Measurements from ENCODE around the gene RNF26. TPM values are rescaled to one million over a fixed set of nuclear protein-coding genes. Genes with fewer than 3 reads are reported as not detected.
A peak's percentile ranks its signal among the peaks of the same experiment; 100 is the strongest.

Gene RNF26
- total RNA-seq, 2 donors from 2014 or later = 5.7 to 9.2 TPM

DNA sequence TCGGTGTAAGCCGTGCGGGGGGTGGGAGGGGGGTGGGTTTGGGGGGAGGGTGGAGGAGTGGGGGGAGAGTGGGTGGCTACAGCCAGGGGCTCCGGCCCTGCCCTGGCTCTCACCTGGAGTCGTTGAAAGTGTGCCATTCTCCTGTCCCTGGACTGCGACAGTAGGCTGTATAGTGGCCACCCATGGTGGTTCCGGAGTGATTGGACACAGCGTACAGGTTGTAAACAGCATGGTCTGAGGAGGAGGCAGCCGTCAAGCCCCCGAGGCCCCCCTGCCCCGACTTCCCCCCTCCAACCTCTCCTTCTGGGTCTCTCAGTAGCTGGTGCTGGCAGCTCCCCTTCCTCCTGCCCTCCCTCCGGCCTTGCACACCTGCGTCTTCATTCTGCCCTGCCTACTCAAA lies 22.7 kb downstream of the RNF26 start:
- Histone ChIP-seq H3K4me1 (peaks cover 32% of the 10 kb centered on the region), H3K27me3 (no peaks in the 10 kb centered on the region), H3K9me3 (no peaks in the 10 kb centered on the region), H3K4me3 (no peak overlapping the region), H3K36me3 (replicated peaks in 1 of 2; ENCODE audit: insufficient read depth in 1 of 2, low read depth in 2 of 2) (peaks cover 0 to 10% of the 10 kb centered on the region in 2 donors), H3K27ac (no peak overlapping the region)
- DNase-seq (no peak), ATAC-seq (no peak)
- 68 to 74% methylated on average over 3 to 9 of the region's 13 CpGs for WGBS, 2 donors
- TF ChIP-seq, protein P1, sequence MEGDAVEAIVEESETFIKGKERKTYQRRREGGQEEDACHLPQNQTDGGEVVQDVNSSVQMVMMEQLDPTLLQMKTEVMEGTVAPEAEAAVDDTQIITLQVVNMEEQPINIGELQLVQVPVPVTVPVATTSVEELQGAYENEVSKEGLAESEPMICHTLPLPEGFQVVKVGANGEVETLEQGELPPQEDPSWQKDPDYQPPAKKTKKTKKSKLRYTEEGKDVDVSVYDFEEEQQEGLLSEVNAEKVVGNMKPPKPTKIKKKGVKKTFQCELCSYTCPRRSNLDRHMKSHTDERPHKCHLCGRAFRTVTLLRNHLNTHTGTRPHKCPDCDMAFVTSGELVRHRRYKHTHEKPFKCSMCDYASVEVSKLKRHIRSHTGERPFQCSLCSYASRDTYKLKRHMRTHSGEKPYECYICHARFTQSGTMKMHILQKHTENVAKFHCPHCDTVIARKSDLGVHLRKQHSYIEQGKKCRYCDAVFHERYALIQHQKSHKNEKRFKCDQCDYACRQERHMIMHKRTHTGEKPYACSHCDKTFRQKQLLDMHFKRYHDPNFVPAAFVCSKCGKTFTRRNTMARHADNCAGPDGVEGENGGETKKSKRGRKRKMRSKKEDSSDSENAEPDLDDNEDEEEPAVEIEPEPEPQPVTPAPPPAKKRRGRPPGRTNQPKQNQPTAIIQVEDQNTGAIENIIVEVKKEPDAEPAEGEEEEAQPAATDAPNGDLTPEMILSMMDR (IDR thresholded peaks at IDR 0.05) = no peak
- no peak for TF ChIP-seq POLR2A (IDR thresholded peaks at IDR 0.05)
- intact Hi-C loops (cut with DNase I) = no loop called here

DNA sequence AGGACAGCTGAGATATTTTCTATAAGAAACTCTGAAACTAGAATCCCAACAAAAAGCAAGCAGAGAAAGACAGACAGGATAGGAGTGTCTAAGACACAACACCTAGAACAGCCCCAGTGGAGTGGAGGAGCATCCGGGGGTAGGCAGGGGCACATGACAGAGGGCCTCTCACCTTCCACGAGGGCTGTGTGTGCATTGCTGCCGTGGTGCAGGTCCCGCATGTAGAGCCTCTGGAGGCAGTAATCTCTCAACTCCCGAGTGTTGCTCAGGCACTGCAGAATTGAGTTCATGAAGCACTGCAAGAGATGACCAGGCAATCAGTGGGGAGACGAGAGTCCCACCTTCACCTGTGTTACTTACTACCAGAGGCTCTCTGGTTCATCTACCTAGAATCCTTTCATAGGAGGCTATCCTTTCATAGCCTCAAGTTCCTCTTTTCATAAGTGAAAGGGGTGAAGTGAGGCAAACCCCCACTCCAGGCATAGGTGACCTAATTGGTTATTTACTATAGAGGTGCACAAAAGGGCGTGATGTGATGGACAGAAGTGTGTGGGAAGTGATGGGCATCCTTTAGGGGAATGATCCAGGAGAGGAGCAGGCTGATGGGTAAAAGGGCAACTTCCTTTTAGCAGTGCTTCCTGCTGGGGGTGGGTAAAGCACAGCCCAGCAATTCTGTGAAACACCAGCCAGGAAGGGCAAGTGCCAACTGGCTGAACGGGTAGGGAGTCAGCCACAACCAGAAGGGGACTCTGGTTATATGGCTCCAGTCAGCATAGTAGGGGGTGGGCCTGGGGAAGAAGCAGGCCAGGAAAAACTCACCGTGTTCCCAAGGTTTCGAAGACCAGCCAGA lies 25.3 kb downstream of the RNF26 start:
- Histone ChIP-seq H3K4me3 (no peak overlapping the region), H3K36me3 (replicated peaks in 1 of 2; ENCODE audit: insufficient read depth in 1 of 2, low read depth in 2 of 2) (peaks cover 0 to 10% of the 10 kb centered on the region in 2 donors), H3K4me1 (peaks cover 44% of the 10 kb centered on the region), H3K9me3 (no peaks in the 10 kb centered on the region), H3K27me3 (no peaks in the 10 kb centered on the region), H3K27ac (no peak overlapping the region)
- no peak for ATAC-seq
- intact Hi-C loops (cut with DNase I) = no loop called here
- TF ChIP-seq POLR2A (IDR thresholded peaks at IDR 0.05) = no peak
- TF ChIP-seq, protein P1 (IDR thresholded peaks at IDR 0.05) = no peak
- 79 to 83% methylated on average over 10 of the region's 10 CpGs for WGBS, 2 donors
- no peak for DNase-seq

DNA sequence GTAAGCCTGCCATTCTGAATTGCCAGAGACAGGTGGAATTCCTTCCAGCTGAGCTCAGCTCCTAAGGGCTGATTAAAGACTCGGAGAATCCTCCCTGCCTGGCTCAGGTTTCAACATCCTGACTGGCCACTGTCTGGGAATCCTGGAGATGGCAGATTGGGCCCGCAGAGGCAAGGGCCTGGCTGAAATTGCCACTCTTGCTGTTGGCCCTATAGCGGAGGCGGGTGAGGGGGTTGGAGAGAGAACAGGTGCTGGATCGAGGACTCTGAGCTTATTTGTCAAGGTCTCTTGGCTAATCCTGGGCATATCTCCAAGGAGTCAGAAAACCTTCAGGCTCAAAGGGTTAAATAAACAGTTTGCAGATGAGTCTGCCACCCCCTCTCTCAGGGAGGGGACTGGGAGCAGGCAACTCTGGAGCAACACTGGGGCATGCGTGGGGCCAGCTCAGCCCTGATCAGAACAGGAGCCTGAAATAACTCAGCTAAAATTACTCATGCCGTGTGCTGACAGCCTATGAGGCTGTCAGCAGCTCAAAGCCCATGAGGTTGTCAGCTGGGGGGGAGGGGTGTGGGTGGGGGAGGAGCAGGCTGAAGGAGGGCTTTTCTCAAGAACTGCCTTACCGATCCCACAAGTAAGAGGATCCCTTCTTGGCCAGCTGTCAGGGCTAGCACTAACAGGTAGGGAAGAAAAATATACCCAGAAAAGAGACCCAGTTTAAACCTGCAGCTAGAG lies 26.9 kb downstream of the RNF26 start:
- TF ChIP-seq, protein P1 (IDR thresholded peaks at IDR 0.05) = no peak
- peak in 2 of 3 donors; percentile 13 to 20 for TF ChIP-seq POLR2A (IDR thresholded peaks at IDR 0.05)
- Histone ChIP-seq H3K27ac (peak overlapping the region; percentile 55 to 95 (median 82)), H3K4me3 (no peak overlapping the region), H3K4me1 (peaks cover 47% of the 10 kb centered on the region), H3K27me3 (no peaks in the 10 kb centered on the region), H3K36me3 (replicated peaks in 1 of 2; ENCODE audit: insufficient read depth in 1 of 2, low read depth in 2 of 2) (peaks cover 0 to 10% of the 10 kb centered on the region in 2 donors), H3K9me3 (no peaks in the 10 kb centered on the region)
- intact Hi-C loops (cut with DNase I) = no loop called here
- ATAC-seq (peak; percentile 69), DNase-seq (peak; percentile 73 to 90 (median 84))
- WGBS, 2 donors = 11 to 25% methylated on average over 8 of the region's 8 CpGs

DNA sequence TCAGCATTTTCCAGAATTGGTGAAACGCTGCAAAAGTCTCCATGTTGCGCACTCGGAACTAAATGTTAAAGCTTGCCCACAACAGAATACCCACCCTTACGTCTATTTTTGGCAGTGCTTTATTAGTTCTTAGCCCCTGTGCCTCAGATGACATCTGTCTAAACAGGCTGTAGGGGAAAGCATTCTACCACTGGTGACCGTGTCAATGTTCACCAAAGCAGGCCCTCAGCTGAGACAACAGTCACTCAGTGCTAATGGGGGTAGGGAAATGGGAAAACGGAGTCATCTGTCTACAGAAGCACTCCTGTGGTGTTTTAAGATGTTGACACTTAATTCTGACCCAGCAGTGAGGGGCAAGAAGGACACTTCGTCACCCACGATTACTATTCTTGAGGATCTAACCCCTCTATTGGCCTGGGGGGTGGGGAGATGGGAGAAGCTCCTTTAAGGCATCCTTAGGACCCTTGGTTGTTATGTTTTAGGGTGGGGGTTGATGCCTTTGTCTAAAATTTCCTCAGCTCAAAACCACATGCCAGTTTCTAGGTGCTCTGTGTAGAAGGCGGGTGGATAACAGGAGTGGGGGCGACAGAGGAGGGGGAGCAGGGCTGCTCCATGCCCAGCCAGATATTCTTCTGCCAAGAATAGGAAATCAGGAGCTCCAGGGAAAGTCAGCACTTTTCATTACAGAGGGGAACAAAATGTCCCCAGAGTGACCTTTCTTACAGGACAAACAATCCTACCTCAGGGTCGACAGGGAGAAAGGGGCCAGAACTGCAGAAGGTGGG lies 27.8 kb downstream of the RNF26 start:
- ATAC-seq = no peak
- H3K4me1 ChIP-seq = peaks cover 47% of the 10 kb centered on the region
- WGBS, 2 donors = 45 to 48% methylated on average over 11 of the region's 11 CpGs

More for the DNA sequence above, 27.8 kb downstream of the RNF26 start:
- Histone ChIP-seq H3K4me3 (no peak overlapping the region), H3K36me3 (replicated peaks in 1 of 2; ENCODE audit: insufficient read depth in 1 of 2, low read depth in 2 of 2) (peaks cover 0 to 10% of the 10 kb centered on the region in 2 donors), H3K27ac (peak overlapping the region; percentile 55 to 95 (median 82)), H3K27me3 (no peaks in the 10 kb centered on the region), H3K9me3 (no peaks in the 10 kb centered on the region)
- no peak for DNase-seq
- TF ChIP-seq, protein P1 (IDR thresholded peaks at IDR 0.05) = no peak
- TF ChIP-seq POLR2A (IDR thresholded peaks at IDR 0.05) = no peak
- intact Hi-C loops (cut with DNase I) = no loop called here
